NCI-H446 (cell line): Measurements from ENCODE around the gene RAPGEF1.
A peak's percentile ranks its signal among the peaks of the same experiment; 100 is the strongest.
"Not testable (repeated sequence)": the region's sequence is repeated elsewhere in the genome, so short reads cannot be mapped to it uniquely, and the experiment has no call there.

ENCODE experiments used
- DNase-seq, 2 experiments: peaks; one replicate each; lab custom pipeline; 2025; lab: John Stamatoyannopoulos, UW

RAPGEF1 gene

DNA sequence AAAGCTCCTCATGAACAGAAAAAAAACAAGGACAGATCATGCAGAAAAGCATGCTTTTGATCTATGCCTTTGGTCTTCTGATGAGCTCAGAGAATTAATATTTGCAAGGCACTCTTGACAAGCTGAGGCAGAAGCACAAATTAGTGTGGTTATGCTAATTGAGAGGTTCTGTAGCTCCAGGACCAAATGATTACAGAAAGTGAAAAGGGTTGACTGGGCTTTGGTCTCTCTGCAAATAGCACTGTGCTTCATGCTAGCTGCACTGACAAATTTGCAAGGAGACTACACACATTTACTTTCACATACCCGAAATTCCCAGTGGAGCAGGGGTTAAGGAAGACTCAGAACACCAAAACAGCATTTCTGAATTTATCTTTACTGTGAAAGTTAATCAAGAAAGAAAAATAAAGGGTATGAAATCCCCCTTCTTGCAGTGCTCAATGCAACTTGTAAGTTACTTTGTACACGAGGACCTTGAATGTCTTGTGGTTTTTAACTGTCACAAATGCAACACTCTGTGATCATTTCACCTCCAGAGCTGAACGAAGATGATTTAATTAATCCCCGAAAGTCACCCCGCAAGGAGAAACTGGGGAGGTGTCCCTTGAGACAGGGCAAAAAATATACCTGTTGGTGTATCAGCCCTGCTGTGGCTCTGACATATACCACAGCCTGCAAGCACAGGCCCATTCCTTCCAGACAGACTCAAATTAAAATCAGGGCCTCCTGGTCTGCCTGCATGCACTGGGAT lies 11.9 kb downstream of the RAPGEF1 start:
- no peak for DNase-seq

DNA sequence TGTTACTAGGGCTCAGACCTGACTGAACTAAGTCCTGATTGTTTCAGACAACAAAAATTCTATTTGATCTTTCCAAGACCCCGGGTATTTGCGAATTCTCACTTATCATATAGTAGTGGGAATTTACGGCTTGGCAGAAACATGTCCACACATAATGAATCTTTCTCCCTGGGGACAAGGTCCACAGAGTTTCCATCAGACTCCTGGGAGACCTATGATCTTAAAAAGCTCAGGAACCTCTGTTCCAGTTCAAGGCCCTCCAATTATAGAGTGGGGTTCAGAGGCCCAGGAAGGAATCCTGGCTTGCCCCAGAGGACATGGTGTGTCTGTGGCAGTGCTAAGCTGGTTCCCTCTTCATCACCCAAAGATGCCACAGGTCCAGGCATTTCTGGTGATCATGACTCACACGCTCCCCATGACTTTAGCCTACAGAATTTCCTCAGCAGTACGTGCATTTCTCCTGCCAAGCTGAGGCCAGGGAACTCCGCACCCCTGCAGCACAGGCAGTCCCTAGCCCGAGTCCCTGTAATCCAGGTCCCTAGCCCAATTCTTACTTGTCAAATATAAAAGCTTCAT lies 12.6 kb downstream of the RAPGEF1 start:
- no peak for DNase-seq

DNA sequence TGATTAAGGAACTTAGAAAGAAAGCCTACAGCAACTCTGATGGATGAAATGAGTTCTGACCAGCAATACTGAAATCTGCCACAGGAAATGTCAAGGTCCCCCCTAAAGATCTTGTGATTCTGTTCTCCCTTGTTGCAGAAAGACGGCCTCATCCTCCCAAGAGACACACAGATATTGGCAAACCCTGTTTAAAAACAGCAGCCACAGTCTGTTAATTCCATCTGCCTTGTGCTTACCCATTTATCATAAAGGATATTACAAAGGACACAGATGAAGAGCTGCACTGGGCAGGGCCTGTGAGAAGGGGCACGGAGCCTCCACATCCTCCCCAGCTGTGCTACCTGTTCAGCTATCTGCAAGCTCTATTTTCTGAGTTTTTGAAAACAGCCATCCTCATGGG lies 15.2 kb downstream of the RAPGEF1 start:
- peak in 1 of 2 experiments; percentile 47 for DNase-seq

DNA sequence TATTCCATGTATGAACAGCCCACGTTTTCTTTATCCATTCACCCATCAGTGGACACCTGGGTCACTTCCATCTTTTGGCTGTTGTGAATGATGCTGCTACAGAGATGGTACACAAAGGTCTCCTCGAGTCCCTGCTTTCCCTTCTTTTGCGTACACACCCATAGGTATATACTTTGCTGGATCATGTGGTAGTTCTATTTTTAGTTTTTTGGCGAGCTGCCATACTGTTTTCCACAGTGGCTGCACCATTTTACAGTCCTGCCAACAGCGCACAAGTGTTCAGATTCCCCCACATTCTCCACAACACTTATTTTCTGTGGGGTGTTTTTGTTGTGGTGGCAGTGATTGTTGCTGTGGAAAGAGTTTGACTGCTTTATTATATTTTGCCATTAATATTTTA lies 16.2 kb downstream of the RAPGEF1 start:
- no peak for DNase-seq

DNA sequence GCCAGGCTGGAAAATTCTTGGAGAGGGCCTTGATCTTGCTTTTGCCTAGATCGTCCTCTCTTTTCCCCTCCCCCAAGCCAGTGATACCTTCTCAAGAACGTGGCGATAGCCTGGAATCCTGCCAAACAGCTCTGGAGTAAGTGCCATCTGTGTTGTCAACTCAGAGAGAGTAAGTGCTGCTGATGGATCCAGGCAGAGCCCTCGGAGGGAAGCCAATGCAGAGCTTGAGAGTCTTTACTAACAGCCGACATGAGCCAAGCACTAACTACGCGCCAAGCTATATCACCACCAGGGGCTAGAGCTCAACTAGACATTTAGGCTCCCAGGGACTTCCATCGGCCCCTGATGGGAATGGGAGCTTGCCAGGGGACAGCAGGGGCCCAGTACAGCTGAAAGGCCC lies 17.6 kb downstream of the RAPGEF1 start:
- DNase-seq: peak; percentile 80 to 94

DNA sequence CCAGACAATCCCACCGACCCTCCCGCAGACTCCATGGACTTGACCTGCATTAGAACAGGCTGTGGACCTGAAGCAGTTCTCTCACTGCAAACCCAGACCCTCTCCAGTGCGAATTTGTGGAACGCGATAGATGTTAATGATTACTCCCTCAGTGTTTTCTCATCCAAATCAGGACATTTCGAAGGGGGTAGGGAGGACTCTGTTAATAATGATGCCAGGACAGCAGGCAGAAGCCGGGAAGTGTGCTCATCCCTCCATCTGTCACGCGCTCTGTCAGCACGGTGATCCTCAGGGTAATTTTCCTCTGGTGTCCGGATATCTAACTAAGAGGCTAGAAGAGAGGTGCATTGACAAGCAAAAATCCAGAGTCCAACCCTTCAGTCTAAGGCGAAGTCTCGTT lies 18.8 kb downstream of the RAPGEF1 start:
- DNase-seq: peak; percentile 20 to 53

DNA sequence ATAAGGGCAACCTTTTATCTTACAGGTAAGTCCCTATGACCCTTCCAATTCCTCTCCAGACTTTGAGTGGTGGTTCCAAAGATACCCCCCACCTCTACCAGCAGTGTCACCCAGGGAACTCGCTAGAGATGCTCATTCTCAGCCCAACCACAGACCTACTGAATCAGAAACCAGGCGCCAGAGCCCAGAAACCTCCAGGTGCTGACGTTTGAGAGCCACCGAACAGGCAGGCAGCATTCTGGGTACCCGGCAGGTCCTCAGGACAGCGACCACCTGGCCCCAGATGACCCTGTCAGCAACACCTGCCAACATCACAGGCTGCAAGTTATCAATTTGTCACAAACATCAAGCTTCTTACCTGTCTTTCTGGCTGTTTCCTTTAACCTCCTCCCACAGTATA lies 19.5 kb downstream of the RAPGEF1 start:
- no peak for DNase-seq

DNA sequence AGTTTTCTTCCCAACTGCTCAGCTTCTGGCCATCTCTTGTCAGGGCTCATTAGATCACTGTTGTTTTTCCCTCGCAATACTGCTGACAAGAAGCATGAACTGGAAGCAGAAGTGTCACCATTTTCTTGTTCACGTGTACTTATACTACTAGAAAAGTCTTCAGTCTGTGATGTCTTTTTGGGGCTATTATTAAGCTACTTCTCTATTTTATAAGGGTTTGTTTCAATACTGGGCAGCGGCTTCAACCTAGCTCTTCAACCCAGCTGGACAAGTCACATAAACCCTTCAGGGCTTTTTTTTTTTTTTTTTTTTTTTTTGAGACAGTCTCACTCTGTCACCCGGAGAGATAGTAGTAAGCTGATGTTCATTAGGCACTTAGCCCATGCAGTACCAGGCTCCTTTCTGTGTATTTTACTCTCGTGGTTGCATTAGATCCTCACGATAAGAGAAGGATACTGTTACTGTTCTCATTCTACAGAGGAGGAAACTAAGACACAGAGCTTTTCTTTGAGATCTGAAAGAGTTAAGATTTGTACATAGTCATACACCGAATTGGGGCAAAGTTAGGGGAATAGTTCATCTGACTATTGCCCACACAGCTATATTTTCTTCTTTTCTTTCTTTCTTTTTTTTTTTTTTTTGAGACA lies 20.5 kb downstream of the RAPGEF1 start:
- no peak for DNase-seq

DNA sequence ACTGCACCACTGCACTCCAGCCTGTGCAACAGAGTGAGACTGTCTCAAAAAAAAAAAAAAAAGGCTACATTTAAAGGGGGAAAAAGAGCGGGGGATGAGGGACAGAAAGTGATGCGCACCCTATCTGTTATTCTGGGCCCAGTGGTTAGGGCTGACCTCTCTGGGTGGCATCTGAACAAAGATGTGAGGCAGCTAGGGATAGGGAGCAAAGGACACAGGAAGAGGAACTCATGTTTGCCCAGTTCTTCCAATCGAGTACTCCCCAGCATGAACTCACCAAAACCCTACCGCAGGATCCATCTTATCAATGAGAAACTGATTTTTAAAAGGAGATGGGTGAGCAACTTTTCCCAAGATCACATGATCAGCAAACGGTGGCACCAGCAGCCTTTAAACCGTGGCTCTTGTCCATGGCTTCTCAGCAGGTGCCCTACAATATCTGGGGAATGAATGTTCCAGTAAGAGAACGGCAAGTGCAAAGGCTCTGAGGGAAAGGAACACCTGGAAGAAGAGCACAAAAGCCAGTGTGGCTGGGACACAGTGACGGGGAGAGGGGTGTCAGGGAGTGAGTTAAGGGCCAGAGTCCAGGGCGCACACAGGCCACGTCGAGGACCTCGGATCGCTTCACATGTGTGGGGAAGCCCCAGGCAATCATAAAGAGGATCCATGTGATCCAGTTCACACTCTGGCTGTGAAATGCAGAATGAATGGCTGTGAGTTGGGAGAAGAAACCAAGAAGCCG lies 22.0 kb downstream of the RAPGEF1 start:
- DNase-seq: no peak

DNA sequence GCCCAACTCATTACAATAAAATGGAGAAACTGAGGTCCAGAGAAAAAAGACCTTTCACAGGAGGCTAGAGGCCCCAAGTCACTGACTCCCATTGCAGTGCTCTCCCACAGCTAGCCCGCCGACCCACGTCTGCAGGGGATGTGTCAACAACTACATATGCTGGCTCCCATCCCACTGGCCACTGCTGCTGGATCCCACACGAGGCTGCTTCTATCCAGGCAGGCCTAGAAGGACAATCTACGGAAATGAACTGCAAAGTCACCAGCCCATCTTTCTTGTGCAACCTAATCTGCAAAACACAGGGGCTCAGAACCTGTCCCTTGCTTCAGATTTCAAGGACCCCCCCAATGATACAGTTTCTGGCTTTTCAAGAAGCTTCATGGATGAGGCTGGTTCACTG lies 24.0 kb downstream of the RAPGEF1 start:
- no peak for DNase-seq

DNA sequence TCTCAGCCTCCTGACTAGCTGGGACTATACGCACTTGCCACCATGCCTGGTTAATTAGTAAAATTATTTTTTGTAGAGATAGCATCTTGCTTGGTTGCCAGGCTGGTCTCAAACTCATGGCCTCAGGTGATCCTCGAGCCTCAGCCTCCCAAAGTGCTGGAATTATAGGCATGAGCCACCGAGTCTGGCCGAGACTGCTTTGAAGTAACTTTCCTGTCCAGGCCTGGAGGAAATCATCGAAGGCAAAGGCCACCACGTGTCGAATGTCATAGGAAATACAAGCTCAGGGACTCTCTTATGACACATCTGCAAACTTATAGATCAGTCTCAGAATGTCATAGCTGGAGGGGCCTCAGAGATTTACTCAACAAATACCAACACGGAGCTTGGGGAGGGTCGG lies 25.1 kb downstream of the RAPGEF1 start:
- DNase-seq: no peak

DNA sequence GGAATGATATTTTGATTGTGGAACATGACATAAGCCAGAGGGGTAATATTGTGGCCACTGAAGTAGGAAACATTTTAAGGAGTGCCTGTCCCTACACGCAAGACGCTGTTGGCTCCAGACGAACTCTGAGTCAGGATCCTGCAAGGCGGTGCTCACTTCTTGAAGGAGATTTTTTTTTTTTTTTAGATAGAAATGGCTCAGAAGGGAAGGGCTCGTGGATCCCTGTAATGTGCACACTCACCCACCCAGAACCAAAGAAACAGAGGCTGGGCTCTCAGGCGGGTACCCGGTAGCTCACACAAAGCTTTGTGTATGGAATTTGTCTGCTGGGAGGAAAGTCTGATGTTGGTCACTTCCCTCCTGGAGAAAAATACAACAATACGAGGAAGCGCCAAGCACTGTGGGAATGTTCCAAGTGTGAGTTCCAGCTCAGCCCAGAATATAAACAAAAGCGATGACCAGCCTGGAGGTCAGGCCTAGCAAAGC lies 25.7 kb downstream of the RAPGEF1 start:
- no peak for DNase-seq

DNA sequence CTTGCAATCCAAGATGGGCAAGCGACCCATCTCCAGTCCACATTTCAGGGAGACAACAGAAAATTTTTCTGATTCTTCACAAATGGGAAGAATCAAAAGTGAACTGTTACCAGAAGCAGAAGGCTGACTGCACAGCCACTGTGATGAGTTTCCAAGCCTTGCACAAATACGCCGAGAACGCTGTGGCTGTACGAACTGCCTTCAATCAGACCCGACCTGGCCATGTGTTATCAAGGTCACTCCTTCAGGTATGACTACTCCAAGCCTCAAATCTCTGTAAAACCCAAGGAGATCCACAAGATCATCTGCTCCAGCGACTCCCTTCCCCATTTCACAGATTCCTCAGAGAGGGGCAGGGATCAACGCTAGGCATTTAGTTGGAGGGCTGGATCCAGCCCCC lies 26.9 kb downstream of the RAPGEF1 start:
- no peak for DNase-seq

DNA sequence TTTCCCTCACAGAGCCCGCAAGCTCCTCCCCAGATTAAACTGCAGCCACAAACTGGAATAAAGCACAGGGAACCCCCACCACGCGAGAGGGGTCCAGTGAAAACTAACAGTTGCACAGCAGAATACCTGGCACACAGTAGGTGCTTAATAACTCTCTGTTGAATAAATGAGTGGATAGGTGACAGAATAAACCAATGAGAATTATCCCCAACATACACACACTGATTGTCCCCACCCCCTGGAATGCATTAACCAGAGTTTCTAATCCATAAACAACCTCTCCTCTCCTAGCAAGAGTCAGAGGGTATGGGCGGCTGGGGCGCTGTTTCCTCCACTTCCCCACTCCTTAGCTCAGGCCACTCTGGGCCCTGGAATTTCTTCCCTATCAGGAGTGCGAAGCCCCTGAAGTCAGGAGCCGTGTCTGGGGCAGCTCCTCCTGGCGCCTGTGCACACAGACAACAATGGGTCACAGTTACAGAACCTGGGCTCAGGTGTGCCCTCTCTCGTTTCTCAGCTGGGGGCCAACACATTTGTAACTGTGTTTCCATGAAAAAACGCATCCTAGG lies 27.6 kb downstream of the RAPGEF1 start:
- no peak for DNase-seq

DNA sequence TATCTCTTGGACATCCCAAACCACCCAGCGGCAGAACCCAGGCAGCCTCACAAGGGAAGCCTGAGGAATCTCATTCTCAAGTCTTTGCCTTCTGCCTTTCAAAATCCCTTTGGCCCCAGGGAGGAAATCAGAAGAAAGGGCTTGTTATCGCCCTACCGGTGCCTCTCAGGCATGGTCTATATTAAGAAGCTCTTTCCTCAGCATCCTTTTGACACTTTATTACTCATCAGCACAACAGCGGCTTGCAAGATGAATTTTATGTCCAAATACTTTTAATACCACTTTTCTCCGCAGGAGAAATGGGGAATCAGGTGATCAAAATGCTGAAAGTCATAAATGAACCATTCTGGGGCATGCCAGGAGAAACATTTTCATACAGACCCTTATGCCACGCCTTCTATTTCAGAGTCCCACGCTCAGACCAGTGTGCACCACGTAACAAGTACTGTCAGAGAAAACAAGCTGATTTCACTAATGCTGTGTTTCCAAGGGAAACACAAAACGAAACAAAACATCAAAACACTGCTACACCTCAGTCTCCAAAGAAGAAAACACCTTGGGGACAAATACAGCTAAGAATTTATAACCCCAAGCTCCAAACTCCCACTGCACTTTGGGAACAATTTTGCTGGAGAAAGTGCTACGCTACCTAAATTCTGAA lies 30.0 kb downstream of the RAPGEF1 start:
- DNase-seq: no peak

DNA sequence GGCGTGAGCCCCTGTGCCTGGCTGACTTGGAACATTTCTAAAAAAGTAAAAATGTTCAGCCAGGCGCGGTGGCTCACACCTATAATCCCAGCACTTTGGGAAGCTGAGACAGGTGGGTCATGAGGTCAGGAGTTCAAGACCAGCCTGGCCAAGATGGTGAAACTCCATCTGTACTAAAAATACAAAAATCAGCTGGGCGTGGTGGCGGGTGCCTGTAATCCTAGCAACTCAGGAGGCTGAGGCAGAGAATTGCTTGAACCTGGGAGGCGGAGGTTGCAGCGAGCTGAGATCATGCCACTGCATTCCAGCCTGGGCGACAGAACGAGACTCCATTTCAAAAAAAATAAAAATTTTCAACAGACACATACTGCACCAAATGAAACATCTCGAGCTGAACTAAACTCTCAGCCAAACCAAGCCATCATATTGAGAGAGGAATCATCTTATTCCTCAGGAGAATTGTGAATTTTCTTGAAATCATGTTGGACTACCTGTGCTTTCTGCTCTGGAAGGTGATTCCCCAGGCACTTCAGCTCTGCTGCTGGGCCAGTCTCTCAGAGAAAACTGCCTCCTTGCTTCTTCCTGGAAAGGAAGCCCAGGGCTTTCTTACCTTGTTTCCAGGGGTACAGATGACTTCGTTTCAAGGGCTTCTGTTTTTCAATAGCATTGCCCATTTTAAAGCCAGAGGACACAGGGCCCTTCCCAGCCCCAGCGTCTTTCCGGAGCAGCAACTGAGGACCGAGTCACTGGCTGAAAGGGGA lies 30.7 kb downstream of the RAPGEF1 start:
- not testable (repeated sequence) for DNase-seq

DNA sequence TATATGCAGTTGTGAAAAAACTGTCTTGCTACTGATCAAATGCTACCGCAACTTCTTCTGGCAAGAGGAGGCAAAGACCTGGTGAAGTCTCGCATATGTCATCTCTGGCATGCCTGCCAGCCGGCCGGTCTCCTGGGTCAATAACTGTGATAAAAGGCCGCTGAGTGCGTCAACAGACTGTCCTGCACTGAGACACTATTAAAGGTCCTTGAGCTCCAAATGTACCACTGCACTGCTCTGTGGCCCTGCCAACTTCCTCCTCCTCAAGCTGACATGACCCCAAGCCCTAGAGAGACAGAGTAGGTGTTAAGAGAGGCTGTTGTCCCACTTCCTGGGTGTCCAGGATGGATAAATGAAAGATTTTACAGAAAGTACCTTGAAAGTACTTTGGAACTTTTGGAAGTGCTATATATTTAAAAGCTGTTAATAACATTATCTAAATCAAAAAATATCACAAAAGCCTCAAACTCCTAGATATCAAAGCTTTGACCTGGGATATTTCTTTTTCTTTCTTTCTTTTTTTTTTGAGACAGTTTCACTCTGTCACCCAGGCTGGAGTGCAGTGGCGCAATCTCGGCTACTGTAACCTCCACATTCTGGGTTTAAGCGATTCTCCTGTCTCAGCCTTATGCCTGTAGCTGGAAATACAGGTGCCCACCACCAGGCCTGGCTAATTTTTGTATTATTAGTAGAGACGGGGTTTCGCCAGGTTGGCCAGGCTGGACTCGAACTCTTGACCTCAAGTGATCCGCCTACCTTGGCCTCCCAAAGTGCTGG lies 31.5 kb downstream of the RAPGEF1 start:
- no peak for DNase-seq

DNA sequence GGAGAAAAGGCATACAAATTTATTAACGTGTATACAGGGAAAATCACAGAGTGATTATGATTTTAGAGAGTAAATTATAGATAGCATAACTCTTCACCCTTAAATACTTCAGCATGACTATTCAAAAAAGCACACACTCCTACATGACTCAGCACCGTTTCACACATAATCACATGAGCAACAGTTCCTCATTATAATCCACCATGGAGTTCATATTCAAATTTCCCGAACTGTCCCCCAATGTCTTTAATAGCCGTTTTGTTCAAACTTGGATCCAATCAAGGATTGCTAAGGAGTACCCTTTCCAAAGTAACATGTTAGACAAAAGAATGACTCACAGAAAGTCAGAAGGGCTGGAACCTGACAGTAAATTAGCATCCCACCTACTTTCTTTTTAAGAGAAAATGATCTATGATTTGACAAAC lies 32.1 kb downstream of the RAPGEF1 start:
- DNase-seq: no peak

DNA sequence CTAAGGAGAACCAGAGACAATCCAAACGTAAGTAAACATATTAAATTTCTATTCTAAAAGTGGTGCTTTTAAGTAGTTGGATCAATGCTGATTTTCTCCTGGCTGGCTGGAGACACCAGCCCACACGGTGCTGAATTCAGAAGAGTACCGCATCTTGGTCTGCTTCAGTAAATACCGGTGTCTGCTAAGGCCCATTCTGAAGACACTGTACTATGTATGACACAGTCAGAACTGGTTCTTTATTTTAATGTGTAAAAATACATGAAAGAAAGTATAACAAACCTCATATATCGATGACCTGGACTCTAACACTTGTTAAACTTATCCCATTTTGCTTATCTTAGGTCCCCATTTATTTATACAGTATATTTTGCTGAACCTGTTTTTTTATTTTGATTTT lies 32.8 kb downstream of the RAPGEF1 start:
- DNase-seq: no peak

DNA sequence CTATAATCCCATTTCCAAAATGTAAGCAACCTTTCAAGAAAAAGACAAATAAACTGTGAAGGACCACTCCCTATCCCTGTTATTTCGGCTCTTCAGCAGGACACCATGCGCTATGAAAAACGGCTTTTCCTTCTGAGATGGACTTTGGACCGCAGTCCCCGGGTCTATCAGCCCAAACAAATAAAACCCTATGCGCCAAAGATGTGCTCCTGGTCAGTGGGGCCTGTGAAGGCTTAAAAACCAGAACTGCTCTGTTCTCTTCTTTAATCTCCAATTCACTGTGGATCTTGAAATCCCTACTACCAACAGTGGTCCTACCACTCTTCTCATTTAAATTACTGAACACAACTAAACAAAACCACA lies 33.3 kb downstream of the RAPGEF1 start:
- DNase-seq: no peak
